ENCODE measurements around the gene UBL7. TPM values are rescaled to one million over a fixed set of nuclear protein-coding genes. Genes with fewer than 3 reads are reported as not detected.

Gene UBL7
- total and polyA plus RNA-seq, 3 donors from 2014 or later = 61.9 to 104 (median 70.6) TPM

GRCh38 chr15:74420193-74420905 lies 40.6 kb downstream of the UBL7 start:
- no peak for TF ChIP-seq POLR2A (IDR thresholded peaks at IDR 0.05)
- TF ChIP-seq CTCF (IDR thresholded peaks at IDR 0.05) = no peak
- WGBS, 2 donors = 43 to 44% methylated on average over 8 to 10 of the region's 10 CpGs
- peak; percentile 85 for DNase-seq
- peak overlapping the region; percentile 76 to 82 for H3K27ac ChIP-seq
- no peaks in the 10 kb centered on the region for H3K36me3 ChIP-seq (ENCODE audit: low read depth, missing control alignments)
- no peaks in the 10 kb centered on the region for H3K27me3 ChIP-seq
- H3K4me3 ChIP-seq = no peak overlapping the region
- intact Hi-C loops (cut with DNase I; ENCODE audit: low total_unique reads) = no loop called here
- no peaks in the 10 kb centered on the region for H3K9me3 ChIP-seq
- peaks cover 86% of the 10 kb centered on the region for H3K4me1 ChIP-seq

- WGBS, 2 donors = 71 to 88% methylated on average over 3 to 4 of the region's 4 CpGs
- Histone ChIP-seq H3K4me1 (peaks cover 77% of the 10 kb centered on the region), H3K9me3 (no peaks in the 10 kb centered on the region), H3K27me3 (no peaks in the 10 kb centered on the region), H3K36me3 (ENCODE audit: low read depth, missing control alignments) (no peaks in the 10 kb centered on the region), H3K4me3 (no peak overlapping the region), H3K27ac (peak overlapping the region; percentile 47 to 76)
- intact Hi-C loops (cut with DNase I; ENCODE audit: low total_unique reads) = no loop called here
- DNase-seq = no peak
- TF ChIP-seq CTCF (IDR thresholded peaks at IDR 0.05) = no peak
- TF ChIP-seq POLR2A (IDR thresholded peaks at IDR 0.05) = no peak
These were observed 41.5 kb downstream of the UBL7 start for GRCh38 chr15:74419432-74419831.

GRCh38 chr15:74418575-74419338 lies 42.2 kb downstream of the UBL7 start:
- DNase-seq = no peak
- Histone ChIP-seq H3K9me3 (no peaks in the 10 kb centered on the region), H3K4me1 (peaks cover 73% of the 10 kb centered on the region), H3K27me3 (no peaks in the 10 kb centered on the region), H3K27ac (peak overlapping the region; percentile 47 to 76), H3K36me3 (ENCODE audit: low read depth, missing control alignments) (no peaks in the 10 kb centered on the region), H3K4me3 (no peak overlapping the region)
- intact Hi-C loops (cut with DNase I; ENCODE audit: low total_unique reads) = no loop called here
- 50 to 63% methylated on average over 14 to 16 of the region's 16 CpGs for WGBS, 2 donors
- TF ChIP-seq POLR2A (IDR thresholded peaks at IDR 0.05) (no peak), CTCF (IDR thresholded peaks at IDR 0.05) (no peak)

GRCh38 chr15:74417670-74418069 lies 43.3 kb downstream of the UBL7 start:
- Histone ChIP-seq H3K4me1 (peaks cover 73% of the 10 kb centered on the region), H3K4me3 (no peak overlapping the region), H3K9me3 (no peaks in the 10 kb centered on the region), H3K27me3 (no peaks in the 10 kb centered on the region), H3K36me3 (ENCODE audit: low read depth, missing control alignments) (no peaks in the 10 kb centered on the region), H3K27ac (peak overlapping the region in 1 of 2 donors; percentile 53)
- no peak for DNase-seq
- intact Hi-C loops (cut with DNase I; ENCODE audit: low total_unique reads) = no loop called here
- WGBS, 2 donors = 74% methylated on average over 9 of the region's 9 CpGs; no CpG with 5 or more reads in 1 of the 2 donors
- TF ChIP-seq POLR2A (IDR thresholded peaks at IDR 0.05) (no peak), CTCF (IDR thresholded peaks at IDR 0.05) (no peak)

Data from testis (tissue), 3 donors.